Uterus (tissue), 2 donors: Measurements from ENCODE around the gene TADA2A.
"Not testable (repeated sequence)": the region's sequence is repeated elsewhere in the genome, so short reads cannot be mapped to it uniquely, and the experiment has no call there.

Experiments used
- CTCF ChIP-seq, 4 experiments: fragments of 200-600 bp in 2 of 4; fragments of 450-650 bp in 2 of 4; sonication (generic) in 2 of 4; IDR thresholded peaks; one replicate each; pipeline ENCODE4 v1.5.1; 2016 to 2019; ENCODE audit warnings: antibody characterized with exemption in 4 of 4, mild to moderate bottlenecking in 2 of 4, moderate library complexity in 1 of 4
- POLR2A ChIP-seq, 2 donors: fragments of 450-650 bp; IDR thresholded peaks; one replicate each; pipeline ENCODE4 v1.6.1; 2016; ENCODE audit warnings: antibody characterized with exemption in 2 of 2, mild to moderate bottlenecking in 1 of 2, moderate library complexity in 1 of 2

- not testable (repeated sequence) for TF ChIP-seq CTCF, POLR2A (IDR thresholded peaks at IDR 0.05)
These were observed 51.1 kb downstream of the TADA2A start for GRCh38 chr17:37457801-37458200.
